KMS-11 (cell line): ENCODE results near the gene SREBF1.

Experiments
- H2AFZ ChIP-seq: fragments of 200-600 bp; sonication (generic); 2 replicates; pipeline ENCODE4 v1.6.1; 2016; ENCODE audit warnings: antibody characterized with exemption, mixed run types, low read depth
- H3K27ac ChIP-seq: fragments of 200-600 bp; sonication (generic); 2 replicates; pipeline ENCODE4 v1.6.1; 2016; ENCODE audit warnings: mild to moderate bottlenecking, mixed run types
- H3K27me3 ChIP-seq: fragments of 200-600 bp; sonication (generic); 2 replicates; pipeline ENCODE4 v1.6.1; 2017; ENCODE audit warnings: mild to moderate bottlenecking, low read depth, mixed run types, moderate library complexity; ENCODE audit not compliant: insufficient read depth
- H3K36me3 ChIP-seq: fragments of 200-600 bp; sonication (generic); 2 replicates; pipeline ENCODE4 v1.6.1; 2017; ENCODE audit warnings: mild to moderate bottlenecking, mixed run types; ENCODE audit not compliant: insufficient read depth
- H3K4me1 ChIP-seq: fragments of 200-600 bp; sonication (generic); 2 replicates; pipeline ENCODE4 v1.6.1; 2016; ENCODE audit warnings: mild to moderate bottlenecking, low read depth, mixed run types; ENCODE audit not compliant: poor library complexity, severe bottlenecking
- H3K4me2 ChIP-seq: fragments of 200-600 bp; sonication (generic); 2 replicates; pipeline ENCODE4 v1.7.0; 2016; ENCODE audit warnings: mild to moderate bottlenecking, mixed run types
- H3K4me3 ChIP-seq: fragments of 200-600 bp; sonication (generic); IDR thresholded peaks from 2 replicates; pipeline ENCODE4 v1.6.1; 2017; ENCODE audit warnings: low read depth, low read length, mixed read lengths; ENCODE audit not compliant: insufficient read depth
- H3K79me2 ChIP-seq: fragments of 200-600 bp; sonication (generic); 2 replicates; pipeline ENCODE4 v1.6.1; 2016; ENCODE audit warnings: low read depth, mixed run types; ENCODE audit not compliant: insufficient read depth
- H3K9ac ChIP-seq: fragments of 200-600 bp; sonication (generic); 2 replicates; pipeline ENCODE4 v1.6.1; 2016; ENCODE audit warnings: mild to moderate bottlenecking, mixed run types
- H4K20me1 ChIP-seq: fragments of 200-600 bp; sonication (generic); 2 replicates; pipeline ENCODE4 v1.6.1; 2016; ENCODE audit warnings: mild to moderate bottlenecking, mixed run types; ENCODE audit not compliant: insufficient read depth
- TF ChIP-seq, protein P1 (sequence below): fragments of 200-600 bp; sonication (generic); conservative IDR thresholded peaks from 2 replicates; pipeline ENCODE4 v1.6.1; 2017; ENCODE audit warnings: low read depth, mild to moderate bottlenecking, antibody characterized with exemption, low read length, moderate library complexity, mixed read lengths

Gene SREBF1

GRCh38 chr17:17811381-17812210 lies 25.2 kb downstream of the SREBF1 start:
- no peaks in the 10 kb centered on the region for H4K20me1 ChIP-seq
- H3K79me2 ChIP-seq = no peaks in the 10 kb centered on the region
- H3K36me3 ChIP-seq = no peaks in the 10 kb centered on the region
- TF ChIP-seq, protein P1, sequence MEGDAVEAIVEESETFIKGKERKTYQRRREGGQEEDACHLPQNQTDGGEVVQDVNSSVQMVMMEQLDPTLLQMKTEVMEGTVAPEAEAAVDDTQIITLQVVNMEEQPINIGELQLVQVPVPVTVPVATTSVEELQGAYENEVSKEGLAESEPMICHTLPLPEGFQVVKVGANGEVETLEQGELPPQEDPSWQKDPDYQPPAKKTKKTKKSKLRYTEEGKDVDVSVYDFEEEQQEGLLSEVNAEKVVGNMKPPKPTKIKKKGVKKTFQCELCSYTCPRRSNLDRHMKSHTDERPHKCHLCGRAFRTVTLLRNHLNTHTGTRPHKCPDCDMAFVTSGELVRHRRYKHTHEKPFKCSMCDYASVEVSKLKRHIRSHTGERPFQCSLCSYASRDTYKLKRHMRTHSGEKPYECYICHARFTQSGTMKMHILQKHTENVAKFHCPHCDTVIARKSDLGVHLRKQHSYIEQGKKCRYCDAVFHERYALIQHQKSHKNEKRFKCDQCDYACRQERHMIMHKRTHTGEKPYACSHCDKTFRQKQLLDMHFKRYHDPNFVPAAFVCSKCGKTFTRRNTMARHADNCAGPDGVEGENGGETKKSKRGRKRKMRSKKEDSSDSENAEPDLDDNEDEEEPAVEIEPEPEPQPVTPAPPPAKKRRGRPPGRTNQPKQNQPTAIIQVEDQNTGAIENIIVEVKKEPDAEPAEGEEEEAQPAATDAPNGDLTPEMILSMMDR = no peak
- no peak overlapping the region for H3K9ac ChIP-seq
- H3K27me3 ChIP-seq = no peaks in the 10 kb centered on the region
- H3K4me2 ChIP-seq = no peak overlapping the region
- no peak overlapping the region for H2AFZ ChIP-seq
- H3K27ac ChIP-seq = no peak overlapping the region
- no peak overlapping the region for H3K4me3 ChIP-seq
- H3K4me1 ChIP-seq = peaks cover 25% of the 10 kb centered on the region

DNA sequence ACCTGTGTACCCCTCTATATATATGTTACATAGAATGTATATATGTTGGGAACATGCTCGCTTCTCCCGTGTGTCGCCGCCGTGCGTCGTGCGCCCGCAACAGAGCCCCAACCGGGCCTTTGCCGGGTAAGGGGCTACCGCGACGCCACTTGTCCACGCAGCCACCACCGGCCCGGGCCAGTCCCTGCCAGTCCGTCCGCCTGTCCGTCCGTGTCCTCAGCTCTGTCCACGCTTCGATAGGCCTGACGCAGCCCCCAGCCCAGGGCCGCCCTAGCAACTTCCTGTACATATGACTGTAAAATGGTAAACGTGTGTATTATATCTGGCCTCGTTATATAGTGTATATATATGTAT lies 25.9 kb downstream of the SREBF1 start:
- TF ChIP-seq, protein P1 = no peak
- no peaks in the 10 kb centered on the region for H3K36me3 ChIP-seq
- peaks cover 25% of the 10 kb centered on the region for H3K4me1 ChIP-seq
- no peaks in the 10 kb centered on the region for H3K79me2 ChIP-seq
- no peak overlapping the region for H2AFZ ChIP-seq
- no peaks in the 10 kb centered on the region for H4K20me1 ChIP-seq
- H3K27me3 ChIP-seq = no peaks in the 10 kb centered on the region
- no peak overlapping the region for H3K9ac ChIP-seq
- no peak overlapping the region for H3K4me2 ChIP-seq
- H3K4me3 ChIP-seq = no peak overlapping the region
- no peak overlapping the region for H3K27ac ChIP-seq

DNA sequence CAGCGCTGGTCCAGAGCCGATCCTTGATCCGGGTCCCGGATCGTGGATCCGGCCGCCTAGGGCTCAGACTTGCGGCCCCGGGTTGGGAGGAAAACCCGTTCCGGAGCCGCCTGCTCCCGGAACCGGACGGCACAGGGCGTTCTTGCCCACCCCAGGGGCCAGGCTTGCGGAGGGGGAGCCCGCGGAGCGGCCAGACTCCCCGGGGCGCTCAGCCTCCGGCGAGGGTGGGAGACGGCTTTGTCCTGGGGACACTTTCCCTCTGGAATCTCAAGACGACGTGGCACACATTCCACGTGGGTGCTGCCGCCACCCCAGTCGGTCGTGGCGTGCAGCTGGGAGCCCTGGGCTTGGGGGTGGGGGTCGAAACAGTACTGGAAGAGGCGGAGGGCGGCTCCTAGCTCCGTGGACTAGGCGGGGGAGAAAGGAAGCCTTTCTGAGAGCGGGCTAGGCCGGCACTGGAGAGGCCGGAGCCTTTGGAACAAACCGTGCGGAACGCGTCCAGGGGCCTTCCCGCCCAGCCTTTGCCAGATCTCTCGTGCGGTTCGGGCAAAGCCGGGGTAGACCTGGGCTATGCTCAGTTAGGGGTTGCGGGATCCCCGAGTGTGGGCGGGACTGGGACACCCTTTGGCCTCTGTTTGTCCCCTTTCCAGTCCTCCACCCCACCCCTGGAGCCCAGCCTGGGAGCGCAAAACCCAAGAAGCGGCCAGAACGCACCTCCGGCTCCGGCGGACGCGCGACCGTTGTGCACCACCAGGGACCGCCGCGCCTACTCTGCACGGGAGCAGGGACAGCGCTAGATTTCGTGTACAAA lies 26.5 kb downstream of the SREBF1 start:
- Histone ChIP-seq H3K79me2 (no peaks in the 10 kb centered on the region), H3K4me3 (no peak overlapping the region), H3K27ac (no peak overlapping the region), H3K27me3 (no peaks in the 10 kb centered on the region), H3K4me1 (peaks cover 25% of the 10 kb centered on the region), H3K4me2 (0 out of 2 replicates have a peak overlapping the region, but pooled peaks have one; percentile 6), H3K36me3 (no peaks in the 10 kb centered on the region), H3K9ac (no peak overlapping the region), H4K20me1 (no peaks in the 10 kb centered on the region), H2AFZ (no peak overlapping the region)
- TF ChIP-seq, protein P1 = no peak

DNA sequence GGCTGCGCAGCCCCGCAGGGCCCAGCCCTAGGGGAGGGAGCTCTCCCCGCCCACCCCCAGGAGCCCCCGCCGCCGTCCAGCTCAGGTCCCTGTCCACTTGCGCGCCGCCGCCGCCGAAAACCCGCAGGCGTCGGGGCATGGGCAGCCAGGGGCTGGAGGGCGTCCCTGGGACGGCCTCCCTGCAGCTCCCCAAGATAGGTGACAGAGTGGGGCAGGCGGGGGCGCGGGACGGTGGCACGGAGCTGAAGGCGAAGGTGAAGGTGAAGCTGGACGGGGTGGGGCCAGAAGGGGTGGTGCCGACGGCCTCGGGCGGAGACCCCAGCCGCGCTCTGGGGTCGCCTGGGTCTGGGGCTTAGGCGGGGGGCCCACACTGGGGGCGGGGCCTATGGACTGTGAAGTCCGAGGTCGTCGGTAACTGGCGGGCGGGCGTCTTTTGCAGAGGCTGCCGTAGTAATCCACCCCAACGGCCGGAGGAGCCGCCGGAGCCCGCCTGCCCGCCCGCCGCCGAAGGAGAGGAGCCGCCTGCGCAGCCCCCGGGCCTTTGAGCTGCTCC lies 27.2 kb downstream of the SREBF1 start:
- Histone ChIP-seq H3K9ac (no peak overlapping the region), H4K20me1 (no peaks in the 10 kb centered on the region), H3K36me3 (no peaks in the 10 kb centered on the region), H3K4me3 (no peak overlapping the region), H3K4me1 (peaks cover 25% of the 10 kb centered on the region), H3K4me2 (0 out of 2 replicates have a peak overlapping the region, but pooled peaks have one; percentile 6), H2AFZ (no peak overlapping the region), H3K27me3 (no peaks in the 10 kb centered on the region), H3K27ac (no peak overlapping the region), H3K79me2 (no peaks in the 10 kb centered on the region)
- TF ChIP-seq, protein P1 = no peak
